Dendritic cell treated with granulocyte-macrophage colony-stimulating factor and Interleukin-4, amounts not matched to agents 40 ng/mL and 50 ng/mL, for 4 days (primary cell): Measurements from ENCODE around the gene DNAJC1.

Source experiments
- H3K27ac Mint-ChIP-seq: one replicate; pipeline ENCODE4 v1.8.0; 2022; ENCODE audit warnings: mild to moderate bottlenecking, mixed read lengths
- H3K27me3 Mint-ChIP-seq: one replicate; pipeline ENCODE4 v1.8.0; 2022; ENCODE audit warnings: mild to moderate bottlenecking, mixed read lengths
- H3K36me3 Mint-ChIP-seq: one replicate; pipeline ENCODE4 v1.8.0; 2022; ENCODE audit warnings: low read depth, mixed read lengths
- H3K4me1 Mint-ChIP-seq: one replicate; pipeline ENCODE4 v1.8.0; 2022; ENCODE audit warnings: low read depth, mixed read lengths
- H3K4me3 Mint-ChIP-seq: one replicate; pipeline ENCODE4 v1.8.0; 2022; ENCODE audit warnings: mild to moderate bottlenecking, moderate library complexity, mixed read lengths
- H3K9me3 Mint-ChIP-seq: one replicate; pipeline ENCODE4 v1.8.0; 2022; ENCODE audit warnings: mixed read lengths
- intact Hi-C: fragments of 100-400 bp; cut with micrococcal nuclease; formaldehyde crosslinking; loops from one replicate; pipeline ENCODE4 v1.15.0; 2022

DNAJC1 gene

GRCh38 chr10:21991785-21992184 lies 11.7 kb downstream of the DNAJC1 start:
- Mint-ChIP-seq H3K4me3 (no peak overlapping the region), H3K9me3 (no peaks in the 10 kb centered on the region), H3K36me3 (no peaks in the 10 kb centered on the region), H3K27me3 (no peaks in the 10 kb centered on the region), H3K27ac (no peak overlapping the region), H3K4me1 (peaks cover 6% of the 10 kb centered on the region)
- intact Hi-C loops = loop anchor here (5.0 to 10.0 kb wide), 3 partner anchors 563 to 1076 kb away; no protein-coding TSS in a partner anchor

DNA sequence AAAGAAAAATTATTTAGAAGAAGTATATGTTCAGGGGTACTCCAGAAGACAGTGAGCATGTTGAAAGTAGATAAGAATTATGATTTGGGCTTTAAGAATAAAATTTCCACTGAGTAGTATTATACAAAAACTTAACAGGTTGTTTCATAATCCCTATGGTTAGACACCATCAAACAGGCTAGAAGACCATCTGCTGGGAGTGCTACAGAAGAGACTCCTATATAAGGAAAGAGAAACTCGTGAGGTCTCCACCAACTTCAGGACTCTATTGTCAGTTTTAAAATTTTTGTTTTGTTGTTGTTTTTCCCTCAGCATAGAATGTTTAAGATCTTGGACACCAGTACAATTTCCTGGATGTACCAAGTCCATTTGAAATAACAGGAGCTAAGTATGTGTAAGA lies 13.1 kb downstream of the DNAJC1 start:
- Mint-ChIP-seq H3K4me1 (peaks cover 8% of the 10 kb centered on the region), H3K4me3 (no peak overlapping the region), H3K27ac (no peak overlapping the region), H3K27me3 (no peaks in the 10 kb centered on the region), H3K9me3 (no peaks in the 10 kb centered on the region), H3K36me3 (no peaks in the 10 kb centered on the region)
- intact Hi-C loops = loop anchor here (5.0 to 10.0 kb wide), 3 partner anchors 564 to 1077 kb away; no protein-coding TSS in a partner anchor

- Mint-ChIP-seq H3K27ac (no peak overlapping the region), H3K4me3 (no peak overlapping the region), H3K27me3 (no peaks in the 10 kb centered on the region), H3K9me3 (no peaks in the 10 kb centered on the region), H3K36me3 (no peaks in the 10 kb centered on the region), H3K4me1 (peaks cover 13% of the 10 kb centered on the region)
- intact Hi-C loops = loop anchor here (5.0 to 10.0 kb wide), 3 partner anchors 565 to 1078 kb away; no protein-coding TSS in a partner anchor
These were observed 13.9 kb downstream of the DNAJC1 start for GRCh38 chr10:21989453-21990154.

DNA sequence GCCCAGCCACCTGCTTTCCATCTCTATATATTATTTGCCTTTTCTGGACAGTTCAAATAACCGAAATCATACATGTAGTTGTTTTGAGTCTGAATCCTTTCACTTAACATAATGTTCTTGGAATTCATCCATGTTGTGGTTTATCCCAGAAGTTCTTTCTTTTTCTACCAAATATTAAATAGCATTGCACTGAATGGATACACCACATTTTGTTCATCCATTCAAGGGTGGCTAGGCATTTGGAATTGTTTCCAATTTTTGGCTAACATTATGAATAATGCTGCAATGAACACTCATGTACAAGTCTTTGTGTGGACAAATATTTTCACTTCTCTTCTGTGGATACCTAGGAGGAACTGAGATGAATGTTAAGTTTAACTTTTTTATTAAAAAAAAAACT lies 18.0 kb downstream of the DNAJC1 start:
- Mint-ChIP-seq H3K9me3 (no peaks in the 10 kb centered on the region), H3K4me3 (no peak overlapping the region), H3K27me3 (no peaks in the 10 kb centered on the region), H3K27ac (no peak overlapping the region), H3K36me3 (no peaks in the 10 kb centered on the region), H3K4me1 (peaks cover 13% of the 10 kb centered on the region)
- intact Hi-C loops = no loop called here

DNA sequence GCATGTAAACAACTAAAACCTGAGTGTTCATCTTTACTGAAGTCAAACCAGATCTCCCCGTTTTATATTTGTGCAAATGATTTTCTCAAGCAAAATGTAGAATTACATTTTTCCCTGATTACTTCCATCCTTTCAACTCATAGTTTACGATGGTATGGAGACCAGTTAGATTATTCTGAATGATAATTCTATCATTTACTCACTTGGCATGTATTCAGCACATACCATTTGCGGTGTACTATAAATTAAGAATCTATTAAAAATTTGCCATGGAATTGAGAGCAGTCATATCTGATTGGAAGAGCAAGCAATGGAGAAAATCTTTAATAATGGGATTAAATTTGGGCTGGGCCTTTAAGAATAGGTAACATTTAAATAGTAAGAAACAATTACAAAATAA lies 22.4 kb downstream of the DNAJC1 start:
- Mint-ChIP-seq H3K27ac (no peak overlapping the region), H3K4me1 (peaks cover 7% of the 10 kb centered on the region), H3K9me3 (no peaks in the 10 kb centered on the region), H3K4me3 (no peak overlapping the region), H3K36me3 (no peaks in the 10 kb centered on the region), H3K27me3 (no peaks in the 10 kb centered on the region)
- intact Hi-C loops = no loop called here

DNA sequence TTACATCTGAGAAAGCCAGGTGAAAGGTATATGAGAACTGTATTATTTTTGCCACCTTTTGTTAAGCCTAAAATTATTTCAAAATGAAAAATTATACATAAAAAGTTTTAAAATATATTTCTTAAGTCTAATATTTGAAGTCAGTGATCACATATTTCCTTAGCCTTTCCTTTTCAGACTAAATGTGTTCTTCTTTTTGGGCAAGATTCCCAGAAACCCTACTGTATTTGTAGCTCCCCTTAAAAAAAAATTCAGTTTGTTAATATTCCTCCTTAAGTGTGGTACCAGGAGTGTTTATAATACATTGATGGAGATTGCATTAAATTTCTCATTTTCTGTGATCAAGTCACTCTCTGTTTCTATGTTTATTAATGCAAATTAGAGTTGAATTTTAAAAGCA lies 22.8 kb downstream of the DNAJC1 start:
- no peaks in the 10 kb centered on the region for H3K36me3 Mint-ChIP-seq
- peaks cover 7% of the 10 kb centered on the region for H3K4me1 Mint-ChIP-seq
- H3K27ac Mint-ChIP-seq = no peak overlapping the region
- H3K4me3 Mint-ChIP-seq = no peak overlapping the region
- H3K9me3 Mint-ChIP-seq = no peaks in the 10 kb centered on the region
- H3K27me3 Mint-ChIP-seq = no peaks in the 10 kb centered on the region
- intact Hi-C loops = no loop called here

DNA sequence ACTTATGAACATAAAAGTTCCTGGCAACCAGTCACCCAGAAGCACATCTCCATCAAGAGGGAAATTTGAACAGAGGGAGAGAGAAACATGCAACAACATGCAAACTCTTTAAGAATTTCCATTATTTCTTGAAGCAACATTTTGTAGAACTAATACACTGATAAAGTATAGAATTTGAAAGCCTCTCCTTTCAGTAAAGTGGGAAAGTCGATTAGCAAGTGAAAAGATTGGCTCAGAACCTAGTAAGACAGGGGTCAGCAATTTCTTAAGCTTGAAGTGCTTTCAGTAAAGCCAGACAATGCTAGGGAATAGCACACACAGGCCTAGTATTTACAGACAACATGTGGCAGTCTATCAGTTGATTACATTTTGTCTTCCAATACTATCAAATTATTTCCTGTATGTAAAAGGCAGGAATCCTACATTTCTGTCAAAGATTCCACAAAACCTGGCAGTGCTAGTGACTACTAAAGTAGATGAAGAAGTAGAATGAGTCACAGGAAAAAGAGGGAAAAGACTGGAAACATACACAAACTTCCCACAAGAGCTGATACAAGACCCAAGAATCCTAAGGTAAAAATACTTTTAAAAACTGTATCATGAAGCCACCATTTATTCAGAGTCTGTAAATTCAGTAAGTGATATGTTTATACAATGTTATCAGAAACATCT lies 25.2 kb downstream of the DNAJC1 start:
- H3K4me3 Mint-ChIP-seq = no peak overlapping the region
- no peaks in the 10 kb centered on the region for H3K4me1 Mint-ChIP-seq
- no peak overlapping the region for H3K27ac Mint-ChIP-seq
- no peaks in the 10 kb centered on the region for H3K27me3 Mint-ChIP-seq
- no peaks in the 10 kb centered on the region for H3K9me3 Mint-ChIP-seq
- H3K36me3 Mint-ChIP-seq = no peaks in the 10 kb centered on the region
- intact Hi-C loops = no loop called here

GRCh38 chr10:21976739-21977138 lies 26.8 kb downstream of the DNAJC1 start:
- Mint-ChIP-seq H3K36me3 (no peaks in the 10 kb centered on the region), H3K27me3 (no peaks in the 10 kb centered on the region), H3K4me1 (no peaks in the 10 kb centered on the region), H3K27ac (no peak overlapping the region), H3K9me3 (no peaks in the 10 kb centered on the region), H3K4me3 (no peak overlapping the region)
- intact Hi-C loops = no loop called here

DNA sequence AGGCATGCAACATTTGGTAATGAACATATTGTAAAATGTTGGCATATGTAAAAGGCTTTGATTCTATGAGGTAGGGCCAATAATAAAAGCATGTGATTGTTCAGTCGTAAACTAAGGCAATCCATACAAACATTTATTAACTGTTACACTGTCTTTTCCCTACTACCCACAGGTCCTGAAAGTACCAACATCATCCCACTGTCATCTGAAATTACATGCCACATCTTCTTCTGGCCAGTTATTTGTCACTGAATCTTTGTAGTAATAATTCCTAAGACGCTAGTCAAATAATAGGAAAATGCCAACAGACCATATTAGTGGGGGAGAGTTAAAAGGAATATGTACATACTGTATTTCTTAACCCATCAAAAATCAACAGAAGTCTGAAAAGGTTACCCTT lies 27.2 kb downstream of the DNAJC1 start:
- no peak overlapping the region for H3K4me3 Mint-ChIP-seq
- H3K9me3 Mint-ChIP-seq = no peaks in the 10 kb centered on the region
- intact Hi-C loops = no loop called here
- H3K4me1 Mint-ChIP-seq = no peaks in the 10 kb centered on the region
- no peaks in the 10 kb centered on the region for H3K27me3 Mint-ChIP-seq
- H3K36me3 Mint-ChIP-seq = no peaks in the 10 kb centered on the region
- H3K27ac Mint-ChIP-seq = no peak overlapping the region

DNA sequence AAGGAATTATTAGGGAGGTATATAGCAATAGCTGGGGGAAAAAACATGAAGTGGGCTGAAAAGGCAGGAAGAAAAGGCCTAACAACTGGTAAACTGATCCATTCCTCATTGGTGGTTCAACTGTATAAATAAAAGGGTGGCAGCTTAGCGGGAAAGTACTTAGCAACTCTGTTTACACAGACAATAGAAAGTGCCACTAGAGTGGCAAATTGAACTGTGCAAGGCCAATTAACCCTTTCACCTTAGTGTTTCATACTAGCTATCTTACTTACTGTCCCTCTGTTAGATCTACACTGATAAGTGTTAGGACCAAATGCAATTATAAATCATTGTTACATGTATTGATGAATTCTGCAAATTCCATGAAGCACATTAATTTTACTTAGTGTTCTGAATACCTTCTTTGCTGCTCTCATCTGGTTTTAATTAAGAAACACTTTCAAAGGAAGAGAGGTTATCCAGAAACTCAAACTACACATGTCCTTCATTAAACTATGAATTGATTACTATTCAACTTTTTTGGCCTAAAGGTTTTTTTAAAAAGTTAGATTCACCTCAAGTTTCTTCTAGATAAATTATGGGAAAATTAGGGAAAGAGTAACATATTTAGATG lies 28.0 kb downstream of the DNAJC1 start:
- Mint-ChIP-seq H3K36me3 (no peaks in the 10 kb centered on the region), H3K27me3 (no peaks in the 10 kb centered on the region), H3K4me1 (no peaks in the 10 kb centered on the region), H3K27ac (no peak overlapping the region), H3K4me3 (no peak overlapping the region), H3K9me3 (no peaks in the 10 kb centered on the region)
- intact Hi-C loops = no loop called here

DNA sequence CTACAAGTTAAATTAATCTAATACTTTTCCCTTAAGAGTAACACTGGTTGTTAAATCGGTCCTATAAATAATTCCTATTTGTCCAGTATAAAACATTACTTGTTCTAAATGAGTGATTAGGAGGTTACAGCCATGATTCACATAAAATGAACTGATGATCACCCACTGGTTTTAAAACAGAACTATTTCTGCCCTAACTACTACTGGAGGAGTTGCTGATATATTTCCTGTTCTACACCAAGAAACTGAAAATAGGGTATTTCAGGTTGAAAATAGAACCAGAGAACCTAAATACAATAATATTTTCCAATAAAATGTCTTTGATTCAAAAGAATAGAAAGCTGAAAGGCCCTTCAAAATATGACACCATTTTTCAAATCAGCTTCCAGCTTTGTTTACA lies 30.9 kb downstream of the DNAJC1 start:
- intact Hi-C loops = no loop called here
- H3K36me3 Mint-ChIP-seq = no peaks in the 10 kb centered on the region
- H3K9me3 Mint-ChIP-seq = no peaks in the 10 kb centered on the region
- H3K4me3 Mint-ChIP-seq = no peak overlapping the region
- H3K27ac Mint-ChIP-seq = no peak overlapping the region
- H3K27me3 Mint-ChIP-seq = no peaks in the 10 kb centered on the region
- no peaks in the 10 kb centered on the region for H3K4me1 Mint-ChIP-seq

DNA sequence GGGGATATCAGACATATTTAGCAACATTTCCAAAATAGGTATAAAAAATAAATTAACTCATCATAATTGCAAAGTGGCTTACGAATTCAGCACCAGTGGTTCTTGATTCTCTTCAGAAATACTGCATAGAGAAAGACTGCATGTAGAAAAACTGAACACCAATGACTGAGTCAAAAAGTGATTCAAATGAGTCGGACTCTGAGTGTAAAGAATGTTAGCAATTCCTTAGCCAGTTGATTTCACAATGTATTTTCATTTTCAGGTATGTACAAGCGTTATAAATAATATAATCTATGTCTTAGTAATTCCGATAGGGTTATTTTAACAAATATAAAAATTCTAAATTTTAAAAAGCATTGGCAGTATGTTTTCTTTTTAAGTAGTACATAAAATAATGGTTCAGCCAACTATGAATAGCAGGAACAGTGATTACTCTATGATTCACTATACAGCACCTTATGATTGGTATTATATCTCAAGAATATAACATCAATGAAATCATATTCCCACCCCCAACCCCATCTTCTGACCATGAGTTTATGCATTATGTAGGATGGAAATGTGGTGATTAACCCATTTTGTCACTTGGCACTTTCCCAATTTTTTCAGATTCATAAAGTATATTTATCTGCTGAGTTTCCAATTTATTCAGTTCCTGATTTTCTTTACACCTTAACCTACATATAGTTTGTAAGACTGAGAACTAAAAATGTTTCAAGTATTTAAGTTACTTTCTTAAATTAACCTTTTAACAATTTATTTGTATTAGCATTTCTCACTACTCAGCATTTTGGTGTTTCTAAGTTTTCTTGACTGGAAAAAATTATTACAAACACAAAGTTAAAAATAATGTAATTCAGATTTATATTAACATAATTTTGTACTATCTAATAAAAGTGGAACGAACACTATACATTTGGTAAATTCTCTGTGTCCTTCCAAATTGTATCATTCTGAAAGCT lies 33.9 kb downstream of the DNAJC1 start:
- Mint-ChIP-seq H3K27me3 (no peaks in the 10 kb centered on the region), H3K27ac (no peak overlapping the region), H3K4me3 (no peak overlapping the region), H3K36me3 (no peaks in the 10 kb centered on the region), H3K4me1 (peaks cover 10% of the 10 kb centered on the region), H3K9me3 (no peaks in the 10 kb centered on the region)
- intact Hi-C loops = no loop called here

DNA sequence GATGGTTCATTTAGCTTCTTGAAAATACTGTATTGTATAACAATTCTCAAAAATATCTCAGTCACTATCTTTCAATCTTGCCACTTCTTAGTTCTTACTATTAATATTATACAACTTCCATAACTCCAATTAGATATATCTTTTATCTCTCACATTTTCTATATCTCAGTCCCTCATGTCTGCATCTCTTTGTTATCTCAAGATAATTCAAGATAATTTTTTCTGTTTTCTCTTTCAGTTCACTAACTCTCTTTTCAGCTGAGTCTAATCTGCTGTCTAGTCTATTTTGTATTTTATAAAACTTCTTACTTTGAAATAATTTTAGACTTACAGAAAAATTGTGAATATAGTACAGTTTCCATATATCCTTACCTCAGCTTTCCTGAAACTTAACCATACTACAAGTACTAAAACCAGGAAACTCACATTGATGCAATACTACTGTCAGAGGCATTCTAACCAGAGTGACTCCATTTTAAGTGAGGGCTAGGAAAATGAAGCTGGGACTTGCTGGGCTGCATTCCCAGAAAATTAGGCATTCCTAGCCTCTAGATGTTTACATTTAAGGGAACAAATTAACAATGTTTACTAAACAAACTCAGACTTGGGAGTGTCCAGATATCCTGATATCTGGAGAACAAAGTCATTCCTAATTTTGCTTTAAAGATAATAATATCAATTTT lies 38.4 kb downstream of the DNAJC1 start:
- Mint-ChIP-seq H3K4me1 (peaks cover 16% of the 10 kb centered on the region), H3K4me3 (no peak overlapping the region), H3K36me3 (no peaks in the 10 kb centered on the region), H3K27ac (no peak overlapping the region), H3K9me3 (no peaks in the 10 kb centered on the region), H3K27me3 (no peaks in the 10 kb centered on the region)
- intact Hi-C loops = no loop called here
